ENCODE data around the gene TMEM60.

TMEM60 gene

DNA sequence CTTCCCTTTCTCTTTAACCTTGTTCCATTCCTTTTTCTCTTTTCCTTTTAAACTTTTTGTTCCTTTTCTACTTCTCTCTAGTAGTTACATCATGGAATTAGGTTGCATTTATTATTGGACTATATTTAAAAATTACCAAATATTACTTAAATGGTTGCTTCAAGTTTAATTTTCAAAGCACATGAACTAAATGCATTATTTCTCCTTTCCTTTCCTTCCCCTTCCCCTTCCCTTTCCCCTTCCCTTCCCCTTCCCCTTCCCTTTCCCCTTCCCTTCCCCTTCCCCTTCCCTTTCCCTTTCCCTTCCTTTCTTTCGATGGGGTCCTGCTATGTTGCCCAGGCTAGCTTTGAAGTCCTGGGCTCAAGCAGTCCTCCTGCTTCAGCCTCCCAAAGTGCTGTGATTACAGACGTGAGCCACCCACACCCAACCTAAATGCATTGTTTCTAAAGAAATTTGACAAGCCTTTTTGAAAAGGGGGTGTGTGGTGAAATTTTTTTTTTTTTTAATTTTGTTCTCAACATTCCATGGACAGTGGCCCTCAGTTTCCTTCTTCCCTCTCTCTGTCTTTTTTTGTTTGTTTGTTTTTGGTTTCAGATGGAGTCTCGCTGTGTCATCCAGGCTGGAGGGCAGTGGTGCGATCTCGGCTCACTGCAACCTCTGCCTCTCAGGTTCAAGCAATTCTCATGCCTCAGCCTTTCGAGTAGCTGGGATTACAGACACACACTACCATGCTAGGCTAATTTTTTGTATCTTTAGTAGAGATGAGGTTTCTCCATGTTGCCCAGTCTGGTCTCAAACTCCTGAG is 31.2 kb downstream of the TMEM60 start:
- H3K36me3 ChIP-seq (ENCODE audit: control insufficient read depth, insufficient read depth, low read length): peaks cover 3% of the 10 kb centered on the region; the same call in 1 of the 2 replicates
- no peak overlapping the region for H3K4me3 ChIP-seq (replicated peaks; ENCODE audit: low read depth, low read length)

DNA sequence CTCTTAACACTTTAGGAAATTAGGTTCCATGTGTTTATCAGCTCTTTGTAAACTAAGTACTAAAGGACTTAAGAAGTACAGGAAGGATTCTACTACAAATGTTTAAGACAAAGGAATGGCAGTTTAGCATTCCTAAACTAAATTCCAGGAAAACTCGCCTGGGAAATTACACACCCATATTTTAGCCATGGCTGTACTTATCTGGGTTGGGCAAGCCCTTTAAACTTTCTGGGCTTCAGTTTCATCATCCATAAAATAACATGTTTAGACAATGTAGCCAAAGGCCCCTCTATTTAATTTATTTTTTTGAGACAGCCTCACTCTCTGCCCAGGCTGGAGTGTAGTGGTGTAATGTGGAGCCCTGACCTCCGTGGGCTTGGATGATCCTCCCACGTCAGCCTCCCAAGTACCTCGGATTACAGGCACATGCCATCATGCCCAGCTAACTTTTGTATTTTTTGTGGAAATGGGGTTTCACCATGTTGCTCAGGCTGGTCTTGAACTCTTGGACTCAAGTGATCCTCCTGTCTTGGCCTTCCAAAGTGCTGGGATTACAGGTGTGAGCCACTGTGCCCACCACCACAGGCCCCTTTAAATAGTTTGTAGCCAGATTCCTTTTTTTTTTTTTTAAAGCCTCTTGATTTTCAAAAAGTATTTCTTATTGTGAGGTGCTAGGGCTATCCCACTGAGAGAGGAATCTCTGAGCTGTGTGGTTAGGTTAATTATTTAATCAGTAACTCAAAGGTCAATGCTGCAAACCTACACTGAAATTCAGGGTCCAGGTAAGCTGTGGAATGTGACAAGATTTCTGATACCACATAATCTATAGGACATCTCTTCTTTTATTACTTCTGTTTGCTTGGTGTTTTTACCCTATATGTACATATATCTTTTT is 32.1 kb downstream of the TMEM60 start:
- Histone ChIP-seq H3K27me3 (replicated peaks; ENCODE audit: control insufficient read depth, insufficient read depth, low read length) (no peaks in the 10 kb centered on the region), H3K36me3 (ENCODE audit: control insufficient read depth, insufficient read depth, low read length) (peaks cover 3% of the 10 kb centered on the region; the same call in 1 of the 2 replicates), H3K4me3 (replicated peaks; ENCODE audit: low read depth, low read length) (no peak overlapping the region)
- DNase-seq (ENCODE audit: extremely low read depth, insufficient read length): no peak
- TF ChIP-seq, protein P1, sequence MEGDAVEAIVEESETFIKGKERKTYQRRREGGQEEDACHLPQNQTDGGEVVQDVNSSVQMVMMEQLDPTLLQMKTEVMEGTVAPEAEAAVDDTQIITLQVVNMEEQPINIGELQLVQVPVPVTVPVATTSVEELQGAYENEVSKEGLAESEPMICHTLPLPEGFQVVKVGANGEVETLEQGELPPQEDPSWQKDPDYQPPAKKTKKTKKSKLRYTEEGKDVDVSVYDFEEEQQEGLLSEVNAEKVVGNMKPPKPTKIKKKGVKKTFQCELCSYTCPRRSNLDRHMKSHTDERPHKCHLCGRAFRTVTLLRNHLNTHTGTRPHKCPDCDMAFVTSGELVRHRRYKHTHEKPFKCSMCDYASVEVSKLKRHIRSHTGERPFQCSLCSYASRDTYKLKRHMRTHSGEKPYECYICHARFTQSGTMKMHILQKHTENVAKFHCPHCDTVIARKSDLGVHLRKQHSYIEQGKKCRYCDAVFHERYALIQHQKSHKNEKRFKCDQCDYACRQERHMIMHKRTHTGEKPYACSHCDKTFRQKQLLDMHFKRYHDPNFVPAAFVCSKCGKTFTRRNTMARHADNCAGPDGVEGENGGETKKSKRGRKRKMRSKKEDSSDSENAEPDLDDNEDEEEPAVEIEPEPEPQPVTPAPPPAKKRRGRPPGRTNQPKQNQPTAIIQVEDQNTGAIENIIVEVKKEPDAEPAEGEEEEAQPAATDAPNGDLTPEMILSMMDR (IDR thresholded peaks at IDR 0.05; ENCODE audit: insufficient read depth, low read length, poor library complexity, severe bottlenecking): no peak

More for the DNA sequence above, 31.2 kb downstream of the TMEM60 start:
- TF ChIP-seq, protein P1 (IDR thresholded peaks at IDR 0.05; ENCODE audit: insufficient read depth, low read length, poor library complexity, severe bottlenecking): no peak
- no peak for DNase-seq (ENCODE audit: extremely low read depth, insufficient read length)
- H3K27me3 ChIP-seq (replicated peaks; ENCODE audit: control insufficient read depth, insufficient read depth, low read length): no peaks in the 10 kb centered on the region

DNA sequence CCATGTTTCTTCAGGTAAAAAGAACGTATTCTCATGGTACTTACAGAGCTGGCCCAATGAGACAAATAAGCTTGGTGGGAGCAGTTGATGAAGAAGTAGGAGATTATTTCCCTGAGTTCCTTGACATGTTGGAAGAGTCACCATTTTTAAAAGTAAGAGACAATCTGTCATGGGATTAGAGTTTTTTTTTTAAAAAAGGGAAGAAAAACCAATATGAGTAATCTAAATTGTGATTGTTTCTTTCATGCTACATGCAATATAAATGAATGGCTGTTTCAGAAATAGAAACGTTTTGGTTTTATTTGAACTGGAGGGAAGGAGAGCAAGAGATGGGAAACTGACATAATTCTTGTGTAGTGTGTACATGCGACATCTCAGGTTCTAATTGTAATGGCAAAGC is 32.8 kb downstream of the TMEM60 start:
- TF ChIP-seq, protein P1 (IDR thresholded peaks at IDR 0.05; ENCODE audit: insufficient read depth, low read length, poor library complexity, severe bottlenecking): no peak
- no peak for DNase-seq (ENCODE audit: extremely low read depth, insufficient read length)
- Histone ChIP-seq H3K27me3 (replicated peaks; ENCODE audit: control insufficient read depth, insufficient read depth, low read length) (no peaks in the 10 kb centered on the region), H3K36me3 (ENCODE audit: control insufficient read depth, insufficient read depth, low read length) (peaks cover 3% of the 10 kb centered on the region; the same call in 1 of the 2 replicates), H3K4me3 (replicated peaks; ENCODE audit: low read depth, low read length) (no peak overlapping the region)

DNA sequence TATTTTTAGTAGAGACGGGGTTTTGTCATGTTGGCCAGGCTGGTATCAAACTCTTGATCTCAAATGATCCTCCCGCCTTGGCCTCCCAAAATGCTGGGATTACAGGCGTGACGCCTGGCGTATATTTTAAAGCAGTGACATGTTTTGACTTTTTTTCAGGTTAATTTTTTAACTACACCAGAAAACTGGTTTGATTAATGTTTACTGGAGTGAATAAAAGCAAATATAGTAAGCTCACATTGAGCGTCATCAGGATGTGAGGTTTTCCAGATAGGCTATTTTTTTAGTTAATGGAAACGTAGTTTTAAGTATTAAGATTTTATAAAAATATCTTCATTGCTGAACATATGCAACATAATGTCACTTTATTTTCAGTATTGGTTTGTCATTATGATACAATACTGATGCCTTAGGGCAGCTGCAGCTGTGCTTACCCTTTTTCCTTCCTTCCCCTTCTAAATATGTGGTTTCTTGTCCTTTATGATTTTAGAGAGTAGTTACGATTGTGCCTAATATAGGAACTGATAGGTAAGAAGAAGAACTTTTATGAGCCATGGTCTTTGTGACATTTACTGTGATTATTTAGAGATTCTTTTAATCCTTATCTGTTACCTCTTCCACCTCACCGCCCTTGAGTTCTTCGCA is 37.3 kb downstream of the TMEM60 start:
- no peak overlapping the region for H3K4me3 ChIP-seq (replicated peaks; ENCODE audit: low read depth, low read length)
- TF ChIP-seq, protein P1 (IDR thresholded peaks at IDR 0.05; ENCODE audit: insufficient read depth, low read length, poor library complexity, severe bottlenecking): no peak
- DNase-seq (ENCODE audit: extremely low read depth, insufficient read length): peak; percentile 24

DNA sequence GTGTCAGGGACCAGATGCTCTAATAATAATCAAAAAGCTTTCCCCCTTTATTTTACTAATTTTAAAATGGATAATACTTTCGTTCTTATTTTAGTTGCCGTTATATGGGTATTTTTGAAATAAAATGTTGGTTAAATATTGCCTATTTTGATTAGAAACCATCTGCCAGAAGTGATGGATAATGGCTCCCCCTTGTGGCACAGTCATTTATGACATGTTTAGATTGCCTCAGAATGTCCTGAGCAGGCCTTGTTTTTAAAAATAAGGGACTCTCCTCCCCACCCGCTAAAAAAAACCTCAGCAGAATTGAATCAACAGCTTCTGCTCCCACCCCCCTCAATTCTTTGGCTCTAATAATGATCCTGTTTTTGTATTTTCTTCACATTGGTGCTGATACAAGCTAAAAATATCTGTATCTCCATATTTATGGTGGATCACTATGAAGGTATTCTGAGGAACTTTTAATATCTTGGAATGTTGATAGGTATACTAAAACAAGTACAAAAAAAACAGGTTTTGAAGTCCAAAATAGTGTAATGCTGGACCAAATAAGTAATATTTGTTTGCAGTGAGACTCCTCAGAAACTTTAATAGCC is 38.8 kb downstream of the TMEM60 start:
- TF ChIP-seq, protein P1 (IDR thresholded peaks at IDR 0.05; ENCODE audit: insufficient read depth, low read length, poor library complexity, severe bottlenecking): peak; percentile 75
- H3K27me3 ChIP-seq (replicated peaks; ENCODE audit: control insufficient read depth, insufficient read depth, low read length): no peaks in the 10 kb centered on the region
- H3K4me3 ChIP-seq (replicated peaks; ENCODE audit: low read depth, low read length): no peak overlapping the region
- H3K36me3 ChIP-seq (ENCODE audit: control insufficient read depth, insufficient read depth, low read length): no peaks in the 10 kb centered on the region
- peak; percentile 10 for DNase-seq (ENCODE audit: extremely low read depth, insufficient read length)

More for the DNA sequence above, 37.3 kb downstream of the TMEM60 start:
- Histone ChIP-seq H3K27me3 (replicated peaks; ENCODE audit: control insufficient read depth, insufficient read depth, low read length) (no peaks in the 10 kb centered on the region), H3K36me3 (ENCODE audit: control insufficient read depth, insufficient read depth, low read length) (no peaks in the 10 kb centered on the region)
